Measurements from ENCODE around the gene MYO1A.

DNA sequence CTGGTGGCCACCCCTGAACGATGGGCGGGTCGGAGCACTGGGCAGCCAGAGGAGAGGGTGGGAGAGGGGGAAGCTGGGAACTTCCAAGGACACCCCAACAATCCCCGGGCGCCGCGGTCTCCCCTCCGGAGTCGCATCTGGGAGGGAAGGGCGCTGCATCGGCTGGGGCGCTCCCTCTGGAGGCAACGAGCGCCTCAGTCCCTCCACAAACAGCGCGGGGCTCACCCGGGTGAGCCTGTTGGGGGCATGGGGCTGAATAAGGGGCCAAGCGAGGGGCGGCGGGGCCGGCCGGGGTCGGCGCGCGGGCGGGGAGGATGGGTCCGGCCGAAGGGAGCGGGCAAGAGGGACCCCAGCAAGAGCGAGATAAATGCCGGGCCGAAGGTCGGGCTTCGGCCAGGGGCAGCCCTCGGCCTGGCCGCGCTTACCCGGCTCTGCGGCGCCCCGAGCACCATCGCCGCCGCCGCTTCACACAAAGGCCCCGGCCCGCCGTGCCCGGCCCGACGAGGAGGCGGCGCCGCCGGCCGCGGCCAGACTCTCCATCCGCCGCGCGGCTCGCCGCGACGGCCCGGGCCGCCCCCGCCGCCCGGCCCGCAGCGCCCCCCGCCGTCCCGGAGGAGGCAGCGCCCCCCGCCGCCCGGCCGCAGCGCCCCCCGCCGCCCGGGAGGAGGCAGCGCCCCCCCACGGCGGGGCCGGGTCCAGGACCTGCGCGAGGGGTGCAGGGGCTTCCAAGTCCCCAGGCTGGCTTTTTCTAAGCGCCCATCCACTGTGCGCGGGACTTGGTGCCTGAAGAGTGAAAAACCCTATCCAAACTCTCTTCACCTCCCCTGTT, 43.7 kb downstream of the MYO1A start, which contains the start of gene ZBTB39:
- TF ChIP-seq, protein P1, sequence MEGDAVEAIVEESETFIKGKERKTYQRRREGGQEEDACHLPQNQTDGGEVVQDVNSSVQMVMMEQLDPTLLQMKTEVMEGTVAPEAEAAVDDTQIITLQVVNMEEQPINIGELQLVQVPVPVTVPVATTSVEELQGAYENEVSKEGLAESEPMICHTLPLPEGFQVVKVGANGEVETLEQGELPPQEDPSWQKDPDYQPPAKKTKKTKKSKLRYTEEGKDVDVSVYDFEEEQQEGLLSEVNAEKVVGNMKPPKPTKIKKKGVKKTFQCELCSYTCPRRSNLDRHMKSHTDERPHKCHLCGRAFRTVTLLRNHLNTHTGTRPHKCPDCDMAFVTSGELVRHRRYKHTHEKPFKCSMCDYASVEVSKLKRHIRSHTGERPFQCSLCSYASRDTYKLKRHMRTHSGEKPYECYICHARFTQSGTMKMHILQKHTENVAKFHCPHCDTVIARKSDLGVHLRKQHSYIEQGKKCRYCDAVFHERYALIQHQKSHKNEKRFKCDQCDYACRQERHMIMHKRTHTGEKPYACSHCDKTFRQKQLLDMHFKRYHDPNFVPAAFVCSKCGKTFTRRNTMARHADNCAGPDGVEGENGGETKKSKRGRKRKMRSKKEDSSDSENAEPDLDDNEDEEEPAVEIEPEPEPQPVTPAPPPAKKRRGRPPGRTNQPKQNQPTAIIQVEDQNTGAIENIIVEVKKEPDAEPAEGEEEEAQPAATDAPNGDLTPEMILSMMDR (IDR thresholded peaks at IDR 0.05; ENCODE audit: insufficient read depth, low read length, poor library complexity, severe bottlenecking) = peak; percentile 70
- no peak for TF ChIP-seq EZH2phosphoT487 (conservative IDR thresholded peaks at IDR 0.05; ENCODE audit: low read length)
